NCI-H345 treated with DMSO at 0.1 percent for 48 hours (cell line): ENCODE results near the gene FER.

Experiments used
- DNase-seq: peaks from one replicate; lab custom pipeline; 2025; ENCODE audit not compliant: unreplicated experiment; lab: John Stamatoyannopoulos, UW

FER gene

GRCh38 chr5:109100971-109101370, 353.3 kb downstream of the FER start:
- no peak for DNase-seq

GRCh38 chr5:109102096-109102690, 354.5 kb downstream of the FER start:
- no peak for DNase-seq

GRCh38 chr5:109105631-109106267, 358.1 kb downstream of the FER start:
- DNase-seq, result no peak

GRCh38 chr5:109111680-109112079, 364.0 kb downstream of the FER start:
- DNase-seq, result no peak

- DNase-seq, result no peak
Measured at GRCh38 chr5:109113608-109114007, 365.9 kb downstream of the FER start.

- no peak for DNase-seq
Measured at GRCh38 chr5:109121225-109121624, 373.5 kb downstream of the FER start.

- no peak for DNase-seq
Measured at GRCh38 chr5:109125755-109126429, 378.2 kb downstream of the FER start.

- DNase-seq, result peak; percentile 1
Measured at GRCh38 chr5:109126481-109126880, 378.8 kb downstream of the FER start.

GRCh38 chr5:109136906-109137305, 389.2 kb downstream of the FER start:
- DNase-seq, result no peak

GRCh38 chr5:109141222-109142200, 393.8 kb downstream of the FER start:
- DNase-seq, result no peak

GRCh38 chr5:109143031-109143430, 395.3 kb downstream of the FER start:
- no peak for DNase-seq

GRCh38 chr5:109145139-109145538, 397.4 kb downstream of the FER start:
- no peak for DNase-seq

- no peak for DNase-seq
Measured at GRCh38 chr5:109146591-109146990, 398.9 kb downstream of the FER start.

GRCh38 chr5:109152565-109152964, 404.9 kb downstream of the FER start:
- DNase-seq, result no peak

GRCh38 chr5:109155625-109156024, 407.9 kb downstream of the FER start:
- no peak for DNase-seq

GRCh38 chr5:109156885-109157284, 409.2 kb downstream of the FER start:
- DNase-seq, result no peak

GRCh38 chr5:109160468-109160867, 412.8 kb downstream of the FER start:
- DNase-seq, result no peak

GRCh38 chr5:109161914-109162683, 414.4 kb downstream of the FER start:
- DNase-seq, result no peak

GRCh38 chr5:109163336-109163735, 415.6 kb downstream of the FER start:
- DNase-seq, result no peak

GRCh38 chr5:109164001-109164400, 416.3 kb downstream of the FER start:
- DNase-seq, result no peak

- no peak for DNase-seq
Measured at GRCh38 chr5:109167586-109167985, 419.9 kb downstream of the FER start.
